ENCODE data around the gene MAP3K7. TPM values are rescaled to one million over a fixed set of nuclear protein-coding genes. Genes with fewer than 3 reads are reported as not detected.

The MAP3K7 gene
- total and polyA plus RNA-seq, 2 donors (not counting 3 experiments of a cell fraction or from before 2014, with no cell fraction given) = 15.3 to 25.6 TPM

DNA sequence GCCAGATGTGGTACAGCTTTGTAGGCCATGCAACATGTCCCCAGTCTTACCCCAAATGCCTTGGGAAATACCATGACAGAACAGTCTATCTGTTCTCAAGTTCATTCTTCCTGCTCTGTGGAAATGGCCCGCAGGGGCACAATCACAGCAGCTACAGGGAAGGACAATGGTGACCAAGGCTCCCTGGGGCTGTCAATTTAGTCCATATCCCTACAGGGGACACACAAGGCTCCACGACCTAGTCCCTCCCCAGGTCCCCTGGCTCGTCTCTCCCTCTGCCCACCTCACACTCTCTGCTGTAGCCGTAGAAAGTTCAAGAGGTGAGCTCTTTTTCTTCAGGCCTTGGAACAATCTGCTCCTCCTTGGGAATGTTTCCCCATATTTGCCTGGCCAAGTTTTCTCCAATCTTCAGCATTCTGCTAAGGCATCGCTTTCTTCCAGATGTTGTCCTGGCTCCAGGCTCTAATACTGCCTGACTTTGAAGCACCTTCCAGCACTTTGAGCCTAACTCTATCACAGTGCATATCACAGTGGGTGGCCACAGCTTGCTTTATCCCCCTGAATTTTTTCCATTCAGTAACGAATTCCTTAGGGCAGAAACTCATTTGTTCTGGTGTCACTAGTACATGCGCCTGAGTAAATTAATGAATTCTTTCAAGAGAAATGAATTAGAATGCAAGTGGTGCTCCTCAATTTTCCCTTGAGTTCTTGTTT lies 92.6 kb downstream of the MAP3K7 start:
- CTCF ChIA-PET = interaction anchor here (0.6 to 3.2 kb wide), 6 partner anchors 10 to 1415 kb away, joined by 3 to 13 read pairs (median 4); no protein-coding TSS in a partner anchor
- no peak for FAIRE-seq

More for the DNA sequence above, 92.6 kb downstream of the MAP3K7 start:
- Histone ChIP-seq H3K4me1 (ENCODE audit: control insufficient read depth, extremely low read depth, insufficient read depth, low read length) (peaks cover 36% of the 10 kb centered on the region), H4K20me1 (replicated peaks; ENCODE audit: control insufficient read depth, extremely low read depth, insufficient read depth, low read length) (no peaks in the 10 kb centered on the region), H3K4me2 (ENCODE audit: insufficient read depth, low read length) (no peak overlapping the region), H3K4me3 (replicated peaks in 1 of 3; ENCODE audit: insufficient read depth in 1 of 3, low read depth in 1 of 3, low read length in 3 of 3) (no peak overlapping the region), H3K9me1 (replicated peaks; ENCODE audit: control insufficient read depth, extremely low read depth, insufficient read depth, low read length) (no peaks in the 10 kb centered on the region), H3K36me3 (ENCODE audit: control insufficient read depth in 2 of 2, extremely low read depth in 1 of 2, insufficient read depth in 2 of 2, low read length in 2 of 2) (no peaks in the 10 kb centered on the region), H3K79me2 (ENCODE audit: control insufficient read depth, insufficient read depth, low read length) (no peaks in the 10 kb centered on the region), H2AFZ (ENCODE audit: low read depth, low read length) (no peak overlapping the region), H3K27me3 (ENCODE audit: control insufficient read depth in 2 of 2, insufficient read depth in 2 of 2, low read length in 2 of 2) (no peaks in the 10 kb centered on the region), H3K9ac (replicated peaks; ENCODE audit: extremely low read depth, insufficient read depth, low read length) (no peak overlapping the region), H3K27ac (ENCODE audit: insufficient read depth, low read depth, low read length) (peak overlapping the region; percentile 66), H3K9me3 (replicated peaks; ENCODE audit: control insufficient read depth, insufficient read depth, low read length) (no peaks in the 10 kb centered on the region)
- dilution Hi-C loops (cut with MboI; ENCODE audit: extremely low pct_ligation_motif_present, low sequenced_read_pairs) (no loop called here), intact Hi-C loops (cut with micrococcal nuclease) (loop anchor here (5.0 kb wide), 2 partner anchors 207 to 487 kb away; no protein-coding TSS in a partner anchor)
- no TSS peak for BruUV-seq (replicated peaks)
- DNase-seq (ENCODE audit: low read depth, low spot score) = no peak
- POLR2A ChIA-PET = no interaction called here
- TF ChIP-seq MYC (IDR thresholded peaks at IDR 0.05; ENCODE audit: low read depth, low read length) = no peak
- no peak for TF ChIP-seq POLR2AphosphoS5 (IDR thresholded peaks at IDR 0.05; ENCODE audit: insufficient read depth, low read depth, low read length)
- no peak for TF ChIP-seq GATA2 (IDR thresholded peaks at IDR 0.05; ENCODE audit: insufficient read depth, insufficient read length, low read depth, low read length)
- no peak for TF ChIP-seq EZH2 (IDR thresholded peaks at IDR 0.05; ENCODE audit: borderline replicate concordance, low read depth, low read length, severe bottlenecking)
- TF ChIP-seq, protein P1, sequence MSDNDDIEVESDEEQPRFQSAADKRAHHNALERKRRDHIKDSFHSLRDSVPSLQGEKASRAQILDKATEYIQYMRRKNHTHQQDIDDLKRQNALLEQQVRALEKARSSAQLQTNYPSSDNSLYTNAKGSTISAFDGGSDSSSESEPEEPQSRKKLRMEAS (IDR thresholded peaks at IDR 0.05; ENCODE audit: insufficient read depth, insufficient read length) = no peak
- TF ChIP-seq FOS (IDR thresholded peaks at IDR 0.05; ENCODE audit: borderline replicate concordance, insufficient read depth, low read length) = no peak
- TF ChIP-seq, protein P2, sequence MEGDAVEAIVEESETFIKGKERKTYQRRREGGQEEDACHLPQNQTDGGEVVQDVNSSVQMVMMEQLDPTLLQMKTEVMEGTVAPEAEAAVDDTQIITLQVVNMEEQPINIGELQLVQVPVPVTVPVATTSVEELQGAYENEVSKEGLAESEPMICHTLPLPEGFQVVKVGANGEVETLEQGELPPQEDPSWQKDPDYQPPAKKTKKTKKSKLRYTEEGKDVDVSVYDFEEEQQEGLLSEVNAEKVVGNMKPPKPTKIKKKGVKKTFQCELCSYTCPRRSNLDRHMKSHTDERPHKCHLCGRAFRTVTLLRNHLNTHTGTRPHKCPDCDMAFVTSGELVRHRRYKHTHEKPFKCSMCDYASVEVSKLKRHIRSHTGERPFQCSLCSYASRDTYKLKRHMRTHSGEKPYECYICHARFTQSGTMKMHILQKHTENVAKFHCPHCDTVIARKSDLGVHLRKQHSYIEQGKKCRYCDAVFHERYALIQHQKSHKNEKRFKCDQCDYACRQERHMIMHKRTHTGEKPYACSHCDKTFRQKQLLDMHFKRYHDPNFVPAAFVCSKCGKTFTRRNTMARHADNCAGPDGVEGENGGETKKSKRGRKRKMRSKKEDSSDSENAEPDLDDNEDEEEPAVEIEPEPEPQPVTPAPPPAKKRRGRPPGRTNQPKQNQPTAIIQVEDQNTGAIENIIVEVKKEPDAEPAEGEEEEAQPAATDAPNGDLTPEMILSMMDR (IDR thresholded peaks at IDR 0.05; ENCODE audit: extremely low read depth in 1 of 2, insufficient read depth in 1 of 2, low read depth in 1 of 2, low read length in 2 of 2) = no peak
- no peak for TF ChIP-seq POLR2A (IDR thresholded peaks at IDR 0.05; ENCODE audit: low read depth, low read length)
- TF ChIP-seq JUN (IDR thresholded peaks at IDR 0.05; ENCODE audit: borderline replicate concordance, insufficient read depth, insufficient read length, low read depth) = no peak

Data from endothelial cell of umbilical vein (primary cell).